SK-N-SH treated with all-trans-retinoic acid at 6 μM for 48 hours (cell line): Measurements from ENCODE around the gene SH3PXD2B.

Source experiments
- ATAC-seq: fragments of 200-7000 bp; cut with Tn5 transposase; 3 replicates; pipeline ENCODE4 v1.9.1; 2020; ENCODE audit warnings: mild to moderate bottlenecking, moderate library complexity
- ARNTL ChIP-seq: fragments of 450-650 bp; formaldehyde crosslinking; IDR thresholded peaks from 2 replicates; pipeline ENCODE4 v1.5.0; 2020; ENCODE audit warnings: low read depth, mild to moderate bottlenecking, moderate library complexity, borderline replicate concordance
- CSDC2 ChIP-seq: fragments of 250-450 bp; sonication (Bioruptor Pico); IDR thresholded peaks from 2 replicates; pipeline ENCODE4 v1.5.0; 2020; ENCODE audit warnings: mild to moderate bottlenecking, moderate library complexity
- ESRRG ChIP-seq: fragments of 250-450 bp; sonication (Bioruptor Pico); IDR thresholded peaks from 2 replicates; pipeline ENCODE4 v1.6.1; 2021; ENCODE audit warnings: mild to moderate bottlenecking
- GLIS3 ChIP-seq: fragments of 250-450 bp; sonication (Bioruptor Pico); IDR thresholded peaks from 2 replicates; pipeline ENCODE4 v1.5.0; 2020; ENCODE audit warnings: mild to moderate bottlenecking, moderate library complexity
- ISL1 ChIP-seq: fragments of 250-450 bp; sonication (Bioruptor Pico); IDR thresholded peaks from 2 replicates; pipeline ENCODE4 v2.1.2; 2022; ENCODE audit warnings: mild to moderate bottlenecking, moderate library complexity
- OSR1 ChIP-seq: fragments of 250-450 bp; sonication (Bioruptor Pico); IDR thresholded peaks from 2 replicates; pipeline ENCODE4 v1.8.0; 2022; ENCODE audit warnings: moderate library complexity, mild to moderate bottlenecking, inconsistent platforms
- POU6F1 ChIP-seq: fragments of 250-450 bp; sonication (Bioruptor Pico); IDR thresholded peaks from 2 replicates; pipeline ENCODE4 v1.8.0; 2021; ENCODE audit warnings: low read depth, mild to moderate bottlenecking, moderate library complexity, borderline replicate concordance
- PPARA ChIP-seq: fragments of 250-450 bp; sonication (Bioruptor Pico); IDR thresholded peaks from 2 replicates; pipeline ENCODE4 v1.5.0; 2020; ENCODE audit warnings: mild to moderate bottlenecking, borderline replicate concordance
- SNAI2 ChIP-seq: fragments of 250-450 bp; sonication (Bioruptor Pico); IDR thresholded peaks from 2 replicates; pipeline ENCODE4 v1.5.0; 2020; ENCODE audit warnings: mild to moderate bottlenecking, moderate library complexity
- TCF4 ChIP-seq: fragments of 250-450 bp; sonication (Bioruptor Pico); IDR thresholded peaks from 2 replicates; pipeline ENCODE4 v1.8.0; 2021; ENCODE audit warnings: mild to moderate bottlenecking, moderate library complexity, borderline replicate concordance
- TOX ChIP-seq: fragments of 250-450 bp; sonication (Bioruptor Pico); IDR thresholded peaks from 2 replicates; pipeline ENCODE4 v1.8.0; 2021; ENCODE audit warnings: mild to moderate bottlenecking, moderate library complexity, borderline replicate concordance
- TSHZ2 ChIP-seq: fragments of 250-450 bp; sonication (Bioruptor Pico); IDR thresholded peaks from 2 replicates; pipeline ENCODE4 v1.5.0; 2020; ENCODE audit warnings: mild to moderate bottlenecking, moderate library complexity
- ZC3H10 ChIP-seq: fragments of 250-450 bp; sonication (Bioruptor Pico); IDR thresholded peaks from 2 replicates; pipeline ENCODE4 v1.5.1; 2021; ENCODE audit warnings: mild to moderate bottlenecking, moderate library complexity
- ZFP3 ChIP-seq: fragments of 250-450 bp; sonication (Bioruptor Pico); IDR thresholded peaks from 2 replicates; pipeline ENCODE4 v1.5.0; 2020; ENCODE audit warnings: mild to moderate bottlenecking, moderate library complexity
- ZFP30 ChIP-seq: fragments of 450-650 bp; formaldehyde crosslinking; IDR thresholded peaks from 2 replicates; pipeline ENCODE4 v1.5.0; 2022; ENCODE audit warnings: mild to moderate bottlenecking, moderate library complexity
- ZNF565 ChIP-seq: fragments of 450-650 bp; formaldehyde crosslinking; conservative IDR thresholded peaks from 2 replicates; pipeline ENCODE4 v1.5.0; 2020; ENCODE audit warnings: low read depth, mild to moderate bottlenecking, moderate library complexity
- ZNF8 ChIP-seq: fragments of 450-650 bp; formaldehyde crosslinking; IDR thresholded peaks from 2 replicates; pipeline ENCODE4 v1.5.0; 2020; ENCODE audit warnings: mild to moderate bottlenecking, moderate library complexity
- TF ChIP-seq, protein P1 (sequence below): fragments of 250-450 bp; sonication (Bioruptor Pico); IDR thresholded peaks from 2 replicates; pipeline ENCODE4 v1.5.1; 2020; ENCODE audit warnings: low read depth, mild to moderate bottlenecking, moderate library complexity
- TF ChIP-seq, protein P2 (sequence below): fragments of 250-450 bp; sonication (Bioruptor Pico); IDR thresholded peaks from 2 replicates; pipeline ENCODE4 v1.5.1; 2021; ENCODE audit warnings: mild to moderate bottlenecking, moderate library complexity
- TF ChIP-seq, protein P3 (sequence below): fragments of 250-450 bp; sonication (Bioruptor Pico); IDR thresholded peaks from 2 replicates; pipeline ENCODE4 v1.8.0; 2020; ENCODE audit warnings: mild to moderate bottlenecking, moderate library complexity, borderline replicate concordance

SH3PXD2B gene

GRCh38 chr5:172413601-172414171 lies 40.6 kb downstream of the SH3PXD2B start:
- TF ChIP-seq ZFP3 (CRISPR knock-in tag), result no peak
- TF ChIP-seq SNAI2 (CRISPR knock-in tag), result no peak
- TF ChIP-seq OSR1 (CRISPR knock-in tag), result no peak
- TF ChIP-seq TOX (CRISPR knock-in tag), result no peak
- TF ChIP-seq PPARA (CRISPR knock-in tag), result no peak
- TF ChIP-seq GLIS3 (CRISPR knock-in tag), result no peak
- no peak for TF ChIP-seq POU6F1 (CRISPR knock-in tag)
- no peak for TF ChIP-seq ZNF8 (CRISPR knock-in tag)
- TF ChIP-seq TCF4 (CRISPR knock-in tag), result no peak
- no peak for TF ChIP-seq ESRRG (CRISPR knock-in tag)
- no peak for TF ChIP-seq ISL1 (CRISPR knock-in tag)
- TF ChIP-seq ZNF565 (CRISPR knock-in tag), result no peak
- TF ChIP-seq, protein P1, sequence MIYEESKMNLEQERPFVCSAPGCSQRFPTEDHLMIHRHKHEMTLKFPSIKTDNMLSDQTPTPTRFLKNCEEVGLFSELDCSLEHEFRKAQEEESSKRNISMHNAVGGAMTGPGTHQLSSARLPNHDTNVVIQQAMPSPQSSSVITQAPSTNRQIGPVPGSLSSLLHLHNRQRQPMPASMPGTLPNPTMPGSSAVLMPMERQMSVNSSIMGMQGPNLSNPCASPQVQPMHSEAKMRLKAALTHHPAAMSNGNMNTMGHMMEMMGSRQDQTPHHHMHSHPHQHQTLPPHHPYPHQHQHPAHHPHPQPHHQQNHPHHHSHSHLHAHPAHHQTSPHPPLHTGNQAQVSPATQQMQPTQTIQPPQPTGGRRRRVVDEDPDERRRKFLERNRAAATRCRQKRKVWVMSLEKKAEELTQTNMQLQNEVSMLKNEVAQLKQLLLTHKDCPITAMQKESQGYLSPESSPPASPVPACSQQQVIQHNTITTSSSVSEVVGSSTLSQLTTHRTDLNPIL (CRISPR knock-in tag), result no peak
- TF ChIP-seq, protein P2, sequence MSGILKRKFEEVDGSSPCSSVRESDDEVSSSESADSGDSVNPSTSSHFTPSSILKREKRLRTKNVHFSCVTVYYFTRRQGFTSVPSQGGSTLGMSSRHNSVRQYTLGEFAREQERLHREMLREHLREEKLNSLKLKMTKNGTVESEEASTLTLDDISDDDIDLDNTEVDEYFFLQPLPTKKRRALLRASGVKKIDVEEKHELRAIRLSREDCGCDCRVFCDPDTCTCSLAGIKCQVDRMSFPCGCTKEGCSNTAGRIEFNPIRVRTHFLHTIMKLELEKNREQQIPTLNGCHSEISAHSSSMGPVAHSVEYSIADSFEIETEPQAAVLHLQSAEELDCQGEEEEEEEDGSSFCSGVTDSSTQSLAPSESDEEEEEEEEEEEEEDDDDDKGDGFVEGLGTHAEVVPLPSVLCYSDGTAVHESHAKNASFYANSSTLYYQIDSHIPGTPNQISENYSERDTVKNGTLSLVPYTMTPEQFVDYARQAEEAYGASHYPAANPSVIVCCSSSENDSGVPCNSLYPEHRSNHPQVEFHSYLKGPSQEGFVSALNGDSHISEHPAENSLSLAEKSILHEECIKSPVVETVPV, result no peak
- TF ChIP-seq TSHZ2 (CRISPR knock-in tag), result no peak
- ATAC-seq, result no peak

GRCh38 chr5:172412724-172413286 lies 41.5 kb downstream of the SH3PXD2B start:
- ATAC-seq, result peak; percentile 32
- no peak for TF ChIP-seq ESRRG (CRISPR knock-in tag)

GRCh38 chr5:172411484-172412072 lies 42.7 kb downstream of the SH3PXD2B start:
- ATAC-seq, result no peak
- TF ChIP-seq, protein P1 (CRISPR knock-in tag), result no peak
- TF ChIP-seq ZNF8 (CRISPR knock-in tag), result no peak
- TF ChIP-seq TOX (CRISPR knock-in tag), result no peak
- TF ChIP-seq, protein P2, result no peak
- no peak for TF ChIP-seq ISL1 (CRISPR knock-in tag)
- no peak for TF ChIP-seq TCF4 (CRISPR knock-in tag)
- TF ChIP-seq GLIS3 (CRISPR knock-in tag), result no peak
- no peak for TF ChIP-seq ZC3H10 (CRISPR knock-in tag)
- TF ChIP-seq ESRRG (CRISPR knock-in tag), result no peak
- no peak for TF ChIP-seq ARNTL (CRISPR knock-in tag)
- no peak for TF ChIP-seq SNAI2 (CRISPR knock-in tag)
- no peak for TF ChIP-seq TSHZ2 (CRISPR knock-in tag)
- TF ChIP-seq, protein P3, sequence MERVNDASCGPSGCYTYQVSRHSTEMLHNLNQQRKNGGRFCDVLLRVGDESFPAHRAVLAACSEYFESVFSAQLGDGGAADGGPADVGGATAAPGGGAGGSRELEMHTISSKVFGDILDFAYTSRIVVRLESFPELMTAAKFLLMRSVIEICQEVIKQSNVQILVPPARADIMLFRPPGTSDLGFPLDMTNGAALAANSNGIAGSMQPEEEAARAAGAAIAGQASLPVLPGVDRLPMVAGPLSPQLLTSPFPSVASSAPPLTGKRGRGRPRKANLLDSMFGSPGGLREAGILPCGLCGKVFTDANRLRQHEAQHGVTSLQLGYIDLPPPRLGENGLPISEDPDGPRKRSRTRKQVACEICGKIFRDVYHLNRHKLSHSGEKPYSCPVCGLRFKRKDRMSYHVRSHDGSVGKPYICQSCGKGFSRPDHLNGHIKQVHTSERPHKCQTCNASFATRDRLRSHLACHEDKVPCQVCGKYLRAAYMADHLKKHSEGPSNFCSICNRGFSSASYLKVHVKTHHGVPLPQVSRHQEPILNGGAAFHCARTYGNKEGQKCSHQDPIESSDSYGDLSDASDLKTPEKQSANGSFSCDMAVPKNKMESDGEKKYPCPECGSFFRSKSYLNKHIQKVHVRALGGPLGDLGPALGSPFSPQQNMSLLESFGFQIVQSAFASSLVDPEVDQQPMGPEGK (CRISPR knock-in tag), result no peak
- no peak for TF ChIP-seq ZFP30 (CRISPR knock-in tag)
- TF ChIP-seq CSDC2 (CRISPR knock-in tag), result no peak
- TF ChIP-seq OSR1 (CRISPR knock-in tag), result no peak
- TF ChIP-seq, all 23 proteins: peak for 0
